ENCODE measurements around the gene BET1L.
"Not testable (repeated sequence)": the region's sequence is repeated elsewhere in the genome, so short reads cannot be mapped to it uniquely, and the experiment has no call there.

BET1L gene

GRCh38 chr11:197741-198235 is 9.4 kb downstream of the BET1L start:
- in situ Hi-C loops (cut with MboI; ENCODE audit: low sequenced_read_pairs) = no loop called here

- in situ Hi-C loops (cut with MboI; ENCODE audit: low sequenced_read_pairs) = no loop called here
Observed at GRCh38 chr11:196786-197731, 10.1 kb downstream of the BET1L start.

- in situ Hi-C loops (cut with MboI; ENCODE audit: low sequenced_read_pairs) = not testable (repeated sequence)
Observed at GRCh38 chr11:193481-193880, 13.7 kb downstream of the BET1L start.

- in situ Hi-C loops (cut with MboI; ENCODE audit: low sequenced_read_pairs) = not testable (repeated sequence)
Observed at GRCh38 chr11:192674-193128, 14.5 kb downstream of the BET1L start, which contains the start of gene SCGB1C1. Gene SCGB1C1 (plus strand): TSS chr11:193078. CDS start chr11:193100, 22 bp downstream.

GRCh38 chr11:191490-192478 is 15.4 kb downstream of the BET1L start:
- in situ Hi-C loops (cut with MboI; ENCODE audit: low sequenced_read_pairs) = not testable (repeated sequence)

- in situ Hi-C loops (cut with MboI; ENCODE audit: low sequenced_read_pairs) = not testable (repeated sequence)
Observed at GRCh38 chr11:190546-190945, 16.7 kb downstream of the BET1L start.

- in situ Hi-C loops (cut with MboI; ENCODE audit: low sequenced_read_pairs) = not testable (repeated sequence)
Observed at GRCh38 chr11:189843-190311, 17.3 kb downstream of the BET1L start.

- in situ Hi-C loops (cut with MboI; ENCODE audit: low sequenced_read_pairs) = not testable (repeated sequence)
Observed at GRCh38 chr11:189200-189783, 17.9 kb downstream of the BET1L start.

GRCh38 chr11:180242-180641 is 27.0 kb downstream of the BET1L start:
- in situ Hi-C loops (cut with MboI; ENCODE audit: low sequenced_read_pairs) = not testable (repeated sequence)
